HG02642 (cell line): Measurements from ENCODE around the gene SHD.
"Not testable (repeated sequence)": the region's sequence is repeated elsewhere in the genome, so short reads cannot be mapped to it uniquely, and the experiment has no call there.

ENCODE experiments used
- ATAC-seq: cut with Tn5 transposase; IDR thresholded peaks from one replicate; pipeline ENCODE4 v1.9.1; 2021; ENCODE audit warnings: mild to moderate bottlenecking; ENCODE audit not compliant: unreplicated experiment, poor library complexity

Gene SHD

GRCh38 chr19:4322942-4323665 is 44.0 kb downstream of the SHD start:
- no peak for ATAC-seq

GRCh38 chr19:4323692-4324091 is 44.6 kb downstream of the SHD start:
- ATAC-seq = no peak

- ATAC-seq = no peak
Observed at GRCh38 chr19:4324228-4324627, 45.2 kb downstream of the SHD start.

- no peak for ATAC-seq
Observed at GRCh38 chr19:4326215-4326836, 47.3 kb downstream of the SHD start.

GRCh38 chr19:4326837-4327251 is 47.8 kb downstream of the SHD start:
- ATAC-seq = no peak

- ATAC-seq = no peak
Observed at GRCh38 chr19:4327252-4327876, 48.3 kb downstream of the SHD start.

GRCh38 chr19:4327877-4328242 is 48.8 kb downstream of the SHD start:
- ATAC-seq = peak; percentile 7

GRCh38 chr19:4328243-4328990 is 49.4 kb downstream of the SHD start:
- peak; percentile 77 for ATAC-seq

GRCh38 chr19:4328991-4329681 is 50.1 kb downstream of the SHD start:
- not testable (repeated sequence) for ATAC-seq

- no peak for ATAC-seq
Observed at GRCh38 chr19:4329858-4330257, 50.8 kb downstream of the SHD start.

- no peak for ATAC-seq
Observed at GRCh38 chr19:4334929-4335570, 56.0 kb downstream of the SHD start.

GRCh38 chr19:4337906-4338440 is 58.9 kb downstream of the SHD start:
- ATAC-seq = no peak

- no peak for ATAC-seq
Observed at GRCh38 chr19:4338441-4339355, 59.6 kb downstream of the SHD start, which contains the start of gene STAP2. Gene STAP2, minus strand, starts transcription at chr19:4338827. Its CDS starts 74 bp downstream, at chr19:4338753.
